AG04450 (cell line): ENCODE measurements around the gene TADA2B. TPM values are rescaled to one million over a fixed set of nuclear protein-coding genes. Genes with fewer than 3 reads are reported as not detected.

Source experiments
- CTCF ChIA-PET: fragments of 300-600, 350-600 bp; formaldehyde crosslinking; extraction: SDS; loops from one replicate; lab custom pipeline; 2022; ENCODE audit warnings: antibody characterized with exemption, inconsistent platforms; lab: Charles Lee
- POLR2A ChIA-PET: fragments of 350-600 bp; formaldehyde crosslinking; extraction: SDS; loops from one replicate; lab custom pipeline; 2021; ENCODE audit warnings: antibody characterized with exemption, inconsistent platforms; lab: Yijun Ruan, JAX
- DNase-seq: peaks from one replicate; pipeline ENCODE4 v3.0.0-alpha.2; 2011; ENCODE audit warnings: low read depth, low spot score
- H3K27ac ChIP-seq: one replicate; pipeline ENCODE4 v1.5.1; 2012; ENCODE audit warnings: low read depth, low read length, control low read depth
- H3K27me3 ChIP-seq: one replicate; pipeline ENCODE4 v1.6.0; 2012; ENCODE audit warnings: low read length; ENCODE audit not compliant: control insufficient read depth, insufficient read depth
- H3K4me3 ChIP-seq: 2 replicates; pipeline ENCODE4 v1.5.1; 2011; ENCODE audit warnings: mild to moderate bottlenecking, low read depth, low read length, control low read depth
- H3K9me3 ChIP-seq: 2 replicates; pipeline ENCODE4 v1.5.1; 2012; ENCODE audit warnings: low read length; ENCODE audit not compliant: control insufficient read depth, insufficient read depth
- CTCF ChIP-seq: IDR thresholded peaks from 2 replicates; pipeline ENCODE4 v1.5.1; 2011; ENCODE audit warnings: low read depth, low read length, control low read depth, inconsistent platforms
- polyA plus RNA-seq: library from polyadenylated mRNA; depleted of rRNA; stranded (reverse); fragments of >200 nt; gene quantifications from 2 replicates; pipeline ENCODE4 v1.2.3, GENCODE V29; 2011

Gene TADA2B
- polyA plus RNA-seq, 1 experiment: 6.4 TPM

GRCh38 chr4:7103031-7103606 is 59.9 kb downstream of the TADA2B start:
- ChIA-PET POLR2A (no interaction called here), CTCF (interaction anchor here (0.6 to 2.8 kb wide), 12 partner anchors 10 to 277 kb away, joined by 3 to 20 read pairs (median 8); no protein-coding TSS in a partner anchor)
- peaks cover 26% of the 10 kb centered on the region for H3K27me3 ChIP-seq
- TF ChIP-seq CTCF: no peak
- DNase-seq: no peak
- peak overlapping the region; percentile 70 for H3K4me3 ChIP-seq
- H3K9me3 ChIP-seq: peaks cover 3% of the 10 kb centered on the region; the same call in 1 of the 2 replicates
- H3K27ac ChIP-seq: no peak overlapping the region

DNA sequence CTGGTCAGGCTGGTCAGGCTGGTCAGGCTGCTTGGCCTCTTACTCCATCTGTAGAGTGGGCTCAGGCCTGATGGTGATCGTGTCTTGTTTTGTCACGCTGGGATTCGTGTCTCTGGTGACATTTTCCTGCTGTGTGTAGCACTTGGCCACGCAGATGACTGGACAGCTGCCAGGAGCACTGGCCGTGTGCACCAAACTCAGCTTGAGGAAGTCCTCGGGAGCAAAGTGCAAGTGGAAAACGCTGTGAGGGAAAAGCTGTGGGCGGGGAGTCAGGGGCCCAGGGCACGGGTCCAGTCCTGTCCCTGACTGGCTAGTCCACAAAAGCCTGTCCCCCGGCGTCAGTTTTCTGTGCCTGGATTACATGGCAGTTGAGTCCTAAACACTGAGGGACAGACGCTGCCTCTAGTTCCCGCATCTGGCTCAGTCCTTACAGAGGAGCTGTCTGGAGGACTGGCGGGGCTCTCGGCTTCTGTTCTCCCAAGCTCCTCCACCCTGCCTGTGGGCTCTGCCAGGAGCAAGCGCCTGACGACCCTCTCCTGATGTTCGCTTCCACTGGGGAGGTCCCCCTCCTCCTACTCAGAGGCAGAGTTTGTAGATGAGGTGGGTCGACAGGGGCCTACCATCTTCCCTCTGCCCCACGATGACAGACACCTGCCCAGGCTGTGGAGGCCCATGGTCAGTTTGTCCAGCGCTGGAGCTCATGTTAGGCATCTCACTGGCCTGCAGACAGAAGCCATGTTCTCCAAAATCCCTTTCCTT is 60.6 kb downstream of the TADA2B start:
- Histone ChIP-seq H3K27me3 (peaks cover 21% of the 10 kb centered on the region), H3K9me3 (peaks cover 3% of the 10 kb centered on the region; the same call in 1 of the 2 replicates), H3K27ac (no peak overlapping the region), H3K4me3 (peak overlapping the region; percentile 70)
- no peak for DNase-seq
- no peak for TF ChIP-seq CTCF
- ChIA-PET CTCF (interaction anchor here (0.6 to 2.8 kb wide), 4 partner anchors 11 to 61 kb away, joined by 3 to 20 read pairs (median 9); a partner anchor contains a TSS), POLR2A (no interaction called here)

DNA sequence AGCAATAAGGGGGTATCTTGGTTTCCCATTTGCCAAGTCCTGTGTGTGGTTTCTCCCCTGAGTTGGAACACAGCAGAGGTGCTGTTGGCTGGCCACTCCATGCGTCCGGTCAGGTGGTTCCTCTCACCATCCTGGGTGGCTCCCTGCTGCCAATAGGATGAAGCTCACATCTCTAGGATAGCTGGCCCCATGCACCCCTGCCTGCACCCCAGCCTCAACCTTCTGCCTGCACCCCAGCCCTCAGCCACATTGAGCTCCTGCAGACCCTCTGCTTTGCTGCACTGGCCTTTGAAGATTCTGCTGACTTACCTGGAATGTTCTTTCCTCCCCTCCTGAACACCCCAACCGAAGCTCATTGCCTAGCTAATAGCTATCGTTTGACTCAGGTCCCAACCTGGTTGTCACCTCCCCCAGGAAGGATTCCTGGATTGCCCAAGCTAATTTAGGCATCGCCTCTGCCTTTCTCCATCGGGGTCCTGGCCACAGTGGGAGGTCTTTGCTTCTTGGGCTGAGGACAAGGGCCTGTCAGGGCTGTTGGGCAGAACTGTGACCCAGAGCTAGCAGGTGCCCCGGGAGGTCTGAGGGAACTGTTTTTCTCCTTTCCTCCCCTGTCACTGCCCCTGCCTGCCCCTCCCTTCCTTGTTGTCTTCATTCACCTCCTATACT is 61.3 kb downstream of the TADA2B start:
- Histone ChIP-seq H3K4me3 (no peak overlapping the region), H3K27ac (no peak overlapping the region), H3K9me3 (peaks cover 3% of the 10 kb centered on the region; the same call in 1 of the 2 replicates), H3K27me3 (peaks cover 23% of the 10 kb centered on the region)
- no peak for TF ChIP-seq CTCF
- DNase-seq: no peak
- ChIA-PET CTCF (interaction anchor here (0.9 kb wide), 1 partner anchor 62 kb away, joined by 3 read pairs; a partner anchor contains a TSS), POLR2A (no interaction called here)

GRCh38 chr4:7105276-7105675 is 62.1 kb downstream of the TADA2B start:
- Histone ChIP-seq H3K4me3 (no peak overlapping the region), H3K27me3 (peaks cover 28% of the 10 kb centered on the region), H3K9me3 (peaks cover 3% of the 10 kb centered on the region), H3K27ac (no peak overlapping the region)
- ChIA-PET CTCF (no interaction called here), POLR2A (no interaction called here)
- no peak for DNase-seq
- TF ChIP-seq CTCF: no peak
